GM21619 (cell line): ENCODE data around the gene DTNA.
"Not testable (repeated sequence)": the region's sequence is repeated elsewhere in the genome, so short reads cannot be mapped to it uniquely, and the experiment has no call there.

ENCODE experiments used
- ATAC-seq: cut with Tn5 transposase; IDR thresholded peaks from one replicate; pipeline ENCODE4 v1.9.1; 2021; ENCODE audit not compliant: unreplicated experiment

Gene DTNA

DNA sequence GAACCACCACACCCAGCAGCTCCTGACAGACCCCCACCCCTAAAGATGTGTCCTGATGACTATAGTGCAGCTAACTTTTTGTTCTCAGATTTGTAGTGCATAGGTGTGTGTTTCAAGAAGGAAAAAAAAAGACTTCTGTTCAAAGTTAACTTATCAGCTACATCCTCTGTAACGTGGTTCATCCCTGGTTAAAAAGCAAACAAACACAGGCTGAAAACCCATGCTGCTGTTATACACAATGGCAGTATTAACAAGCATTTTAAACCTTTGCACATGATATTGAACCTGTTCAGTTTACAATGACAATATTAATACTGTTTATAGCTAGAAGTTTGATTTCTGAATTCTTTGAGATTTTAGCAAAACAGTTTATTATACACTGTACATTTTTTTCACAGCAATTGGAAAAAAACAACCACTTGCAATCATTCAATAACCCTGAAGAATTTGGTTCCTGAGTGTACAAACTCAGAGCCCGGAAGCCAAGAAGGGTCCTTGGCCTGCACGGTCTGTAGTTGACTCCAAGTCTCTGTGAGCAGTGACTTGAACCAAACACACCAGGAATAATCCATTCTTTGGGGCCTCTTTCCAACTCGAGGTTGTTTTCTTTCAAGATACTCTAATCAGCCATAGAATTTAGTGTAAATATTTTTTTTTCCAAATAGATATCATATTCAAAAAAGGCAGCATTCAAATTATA, 177.9 kb downstream of the DTNA start:
- ATAC-seq, result no peak

DNA sequence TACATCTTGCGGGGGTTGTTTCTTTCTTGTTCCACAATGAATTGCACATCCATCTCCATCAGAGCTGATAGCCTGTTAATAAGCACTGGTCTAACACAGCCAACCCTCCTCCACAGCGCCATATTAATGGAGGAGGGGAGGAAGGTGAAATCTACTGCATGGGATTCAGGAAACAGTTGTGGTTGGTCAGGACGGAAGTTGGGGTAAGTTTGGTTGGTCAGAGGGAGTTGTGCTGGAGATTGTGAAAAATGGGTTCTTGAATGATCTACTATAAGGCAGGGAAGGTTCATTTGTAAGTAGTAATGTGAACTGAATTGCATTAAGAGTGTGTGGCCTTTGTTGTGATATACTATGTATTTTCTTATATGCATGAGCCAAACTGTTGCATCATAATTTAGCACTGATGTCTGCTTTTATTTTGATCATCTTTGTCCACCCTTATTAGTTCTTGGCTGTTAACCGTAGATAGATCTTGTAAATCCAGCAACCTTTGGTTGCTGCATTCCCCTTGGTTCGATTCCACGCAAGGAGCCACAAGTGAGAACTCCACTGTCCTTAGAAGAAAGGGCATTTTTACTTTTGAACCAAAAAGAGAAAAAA, 180.5 kb downstream of the DTNA start:
- ATAC-seq, result no peak

DNA sequence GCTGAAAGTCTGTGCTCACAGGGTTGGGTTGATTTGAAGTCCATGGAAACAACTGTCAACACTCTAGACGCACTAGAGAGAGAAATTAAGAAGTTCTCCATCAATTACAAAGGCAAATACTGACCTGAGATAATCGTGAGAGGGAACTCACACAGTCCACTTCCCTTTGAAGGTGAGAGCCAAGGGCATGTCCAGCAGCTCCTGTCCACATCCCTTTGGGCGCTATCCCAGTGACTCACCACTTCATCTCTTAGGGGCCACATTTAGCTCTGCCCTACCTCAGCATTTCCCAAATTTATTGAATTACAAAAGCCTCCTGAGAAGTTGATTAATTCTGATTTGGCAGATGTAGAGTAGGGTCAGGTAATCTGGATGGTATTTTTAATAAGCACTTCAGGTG, 182.3 kb downstream of the DTNA start:
- ATAC-seq, result no peak

DNA sequence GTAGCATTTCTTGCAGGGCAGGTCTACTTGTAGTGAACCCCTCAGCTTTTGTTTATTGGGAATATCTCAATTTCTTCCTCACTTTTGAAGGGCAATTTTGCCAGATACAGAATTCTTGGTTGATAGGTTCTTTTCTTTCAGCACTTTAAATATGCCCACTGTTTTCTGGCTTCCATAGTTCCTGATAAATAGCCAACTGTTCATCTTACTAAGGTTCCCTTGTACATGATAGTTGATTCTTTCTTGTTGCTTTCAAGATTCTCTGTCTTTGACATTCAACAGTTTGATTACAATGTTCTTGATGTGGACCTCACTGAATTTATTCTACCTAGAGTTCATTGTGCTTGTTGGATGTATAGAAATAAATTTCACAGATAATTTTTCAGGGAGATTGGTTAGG, 183.1 kb downstream of the DTNA start:
- ATAC-seq, result no peak

DNA sequence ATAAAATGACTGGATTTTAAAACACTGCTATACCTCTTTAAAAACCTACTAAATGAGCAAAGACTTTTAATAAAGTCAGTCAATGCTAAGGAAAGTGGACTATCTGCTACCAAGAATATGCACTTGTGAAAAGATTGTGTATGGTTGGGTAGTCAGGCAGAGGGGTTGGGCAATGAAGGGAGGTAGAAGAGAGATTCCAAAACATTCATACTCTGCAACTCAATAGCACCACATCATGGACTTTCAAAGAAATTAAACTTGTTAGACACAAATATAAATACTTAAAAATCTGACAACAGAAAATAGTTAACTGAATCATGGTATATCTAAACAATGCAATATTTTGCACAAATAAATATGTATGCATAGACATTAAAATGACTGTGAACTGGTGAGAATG, 191.2 kb downstream of the DTNA start:
- ATAC-seq, result no peak

DNA sequence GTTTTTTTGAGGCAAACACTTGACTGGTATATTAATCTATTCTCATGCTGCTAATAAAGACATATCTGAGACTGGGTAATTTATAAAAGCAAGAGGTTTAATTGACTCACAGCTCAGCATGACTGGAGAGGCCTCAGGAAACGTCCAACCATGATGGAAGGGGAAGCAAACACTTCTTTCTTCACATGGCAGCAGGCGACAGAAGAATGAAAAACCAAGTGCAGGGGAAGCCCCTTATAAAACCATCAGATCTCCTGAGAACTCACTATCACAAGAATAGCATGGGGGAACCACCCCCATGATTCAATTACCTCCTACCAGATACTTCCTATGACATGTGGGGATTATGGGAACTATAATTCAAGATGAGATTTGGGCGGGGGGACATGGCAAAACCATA, 194.9 kb downstream of the DTNA start:
- ATAC-seq, result no peak

DNA sequence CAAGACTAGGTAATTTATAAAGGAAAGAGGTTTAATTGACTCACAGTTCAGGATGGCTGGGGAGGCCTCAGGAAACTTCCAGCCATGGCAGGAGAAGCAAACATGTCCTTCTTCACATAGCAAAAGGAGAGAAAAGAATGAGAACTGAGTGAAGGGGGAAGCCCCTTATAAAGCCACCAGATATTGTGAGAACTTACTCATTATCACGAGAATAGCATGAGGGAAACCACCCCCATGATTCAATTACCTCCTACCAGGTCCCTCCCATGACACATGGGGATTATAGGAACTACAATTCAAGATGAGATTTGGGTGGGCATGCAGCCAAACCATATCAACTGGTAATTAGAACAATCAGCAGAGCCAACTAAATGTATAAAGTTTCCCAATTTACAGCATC, 196.9 kb downstream of the DTNA start:
- not testable (repeated sequence) for ATAC-seq

DNA sequence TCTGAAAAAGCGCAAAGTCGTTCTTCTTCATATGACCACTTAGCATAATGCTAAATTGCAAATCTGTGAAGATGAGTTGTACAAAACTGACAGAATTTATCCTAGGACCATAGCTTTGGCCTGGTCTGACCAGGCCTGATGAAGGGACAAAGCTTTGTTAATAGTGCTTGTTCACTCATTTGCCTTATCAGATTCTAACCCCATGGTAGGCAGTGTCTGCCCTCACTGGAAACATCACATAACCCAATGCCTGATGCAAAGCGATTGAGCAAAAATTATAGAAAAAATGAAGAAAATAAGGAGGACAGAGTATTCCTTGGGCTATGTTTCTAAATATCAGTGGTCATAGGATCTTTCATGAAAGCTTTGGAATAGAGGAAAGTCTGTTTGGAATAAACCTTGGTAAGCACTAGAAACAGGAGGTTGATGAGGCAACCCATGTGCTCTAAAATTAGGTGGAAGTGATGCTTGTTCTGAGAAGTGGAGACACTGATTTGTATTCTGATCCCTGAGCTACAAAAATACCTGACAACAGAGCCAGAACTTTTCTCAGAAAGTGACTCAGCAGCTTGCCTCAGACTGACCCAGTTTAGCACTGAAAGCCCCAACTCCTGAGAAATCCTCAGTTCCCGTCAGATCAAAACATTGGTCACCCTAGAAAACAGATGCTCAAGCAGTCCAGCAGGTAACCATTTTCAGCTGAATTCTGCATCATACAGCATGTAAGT, 199.7 kb downstream of the DTNA start:
- no peak for ATAC-seq

DNA sequence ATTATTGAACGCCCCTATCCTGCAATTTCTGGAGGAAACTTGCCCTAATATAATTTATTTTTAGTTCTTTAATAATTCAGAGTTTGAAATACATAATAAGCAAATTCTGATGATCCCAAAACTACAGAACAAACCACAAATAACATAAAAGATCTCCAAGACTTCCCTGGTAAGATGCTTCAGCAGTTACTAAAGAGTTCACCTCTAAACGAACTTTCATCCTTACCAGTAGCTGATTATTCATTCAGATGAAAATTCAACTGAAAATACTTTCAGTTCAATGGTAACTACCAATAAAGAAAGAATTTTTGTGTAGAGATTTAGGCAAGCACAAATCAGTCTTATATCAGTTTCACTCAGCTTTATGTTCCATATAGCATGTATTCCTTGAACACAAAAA, 201.0 kb downstream of the DTNA start:
- no peak for ATAC-seq

DNA sequence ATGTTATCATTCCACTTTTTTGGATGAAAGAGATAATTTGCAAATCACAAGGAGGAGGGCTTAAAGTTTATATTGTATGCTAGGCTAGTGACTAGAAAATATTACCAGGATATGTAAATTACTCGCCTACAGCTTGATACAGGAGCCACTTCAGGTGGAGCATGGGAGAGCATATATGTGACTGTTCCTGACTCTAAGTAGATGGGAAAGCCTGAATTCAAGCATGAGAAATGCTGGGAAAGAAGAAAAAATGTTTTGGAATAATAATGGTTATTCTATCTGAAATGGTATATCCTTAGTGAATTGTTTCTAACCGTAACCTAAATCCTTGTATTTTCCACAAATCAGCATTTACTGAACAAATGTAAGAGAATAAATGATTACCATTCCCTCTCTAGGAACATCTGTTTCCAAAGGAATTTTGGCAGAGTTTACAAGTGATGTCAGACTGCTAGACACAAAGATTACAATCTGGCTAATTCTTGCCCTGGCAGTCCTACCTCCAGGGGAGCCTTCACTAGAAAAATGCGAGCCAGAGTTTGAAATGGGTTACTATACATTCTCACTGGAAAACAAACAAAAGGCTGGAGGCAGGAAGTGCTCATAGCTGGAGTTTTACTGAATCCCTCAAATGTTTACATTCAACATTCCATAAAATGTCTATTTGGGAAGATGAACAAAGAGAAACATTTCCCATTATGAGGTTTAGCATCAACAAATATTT, 201.7 kb downstream of the DTNA start:
- ATAC-seq, result no peak

DNA sequence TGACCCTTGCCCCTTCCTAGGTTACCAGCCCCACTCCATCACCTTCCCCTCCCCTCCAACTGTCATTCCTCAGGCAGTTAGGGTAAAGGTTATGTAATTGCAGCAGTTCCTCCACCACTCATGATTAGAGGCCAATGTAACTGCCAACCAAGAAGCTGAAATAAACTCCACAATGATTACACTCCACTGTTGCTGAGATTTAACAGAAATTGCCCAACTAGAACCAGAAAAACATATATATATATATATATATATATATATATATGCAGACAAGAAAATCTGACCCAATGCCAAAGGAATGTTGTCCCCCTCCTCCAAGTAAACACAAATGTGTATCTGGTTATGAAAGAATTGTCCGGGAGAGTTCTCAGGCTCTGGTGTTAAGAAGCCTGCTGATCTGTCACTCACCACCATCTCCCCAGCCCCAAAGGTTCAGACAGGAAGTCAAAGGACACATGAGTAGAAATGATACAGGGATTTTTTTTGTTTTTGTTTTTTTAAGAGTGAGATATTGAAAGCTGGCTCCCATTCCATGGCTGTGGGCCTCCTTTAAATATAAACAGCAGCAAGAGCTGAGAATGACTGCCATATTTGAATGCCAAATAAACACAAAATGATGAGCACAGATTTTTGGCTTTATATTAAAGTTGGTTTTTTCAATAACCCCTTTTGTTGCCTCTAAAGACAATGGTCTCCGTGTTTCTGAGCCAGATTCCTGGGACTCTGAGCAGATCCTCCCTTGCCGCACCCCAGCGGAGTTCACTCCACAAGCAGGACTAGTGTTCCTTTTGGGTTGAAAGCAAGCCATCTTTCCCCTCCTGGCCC, 204.0 kb downstream of the DTNA start:
- ATAC-seq, result no peak

DNA sequence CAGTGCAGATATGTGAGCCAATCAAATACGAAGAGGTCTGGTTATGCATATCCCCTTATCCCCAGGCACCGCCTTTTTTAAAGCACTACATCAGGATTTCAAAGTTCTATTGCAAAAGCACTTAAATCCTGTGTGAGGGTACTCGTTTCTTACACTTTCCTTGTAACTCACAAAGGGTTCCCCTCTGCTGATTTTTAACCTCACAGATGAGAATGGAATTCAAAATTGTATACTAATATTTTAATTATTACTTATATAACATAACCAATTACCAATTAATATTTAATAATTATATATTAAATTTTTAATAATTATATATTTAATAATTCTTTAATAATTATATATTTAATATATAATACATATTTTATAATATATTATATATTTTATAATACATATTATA, 204.9 kb downstream of the DTNA start:
- ATAC-seq, result no peak

DNA sequence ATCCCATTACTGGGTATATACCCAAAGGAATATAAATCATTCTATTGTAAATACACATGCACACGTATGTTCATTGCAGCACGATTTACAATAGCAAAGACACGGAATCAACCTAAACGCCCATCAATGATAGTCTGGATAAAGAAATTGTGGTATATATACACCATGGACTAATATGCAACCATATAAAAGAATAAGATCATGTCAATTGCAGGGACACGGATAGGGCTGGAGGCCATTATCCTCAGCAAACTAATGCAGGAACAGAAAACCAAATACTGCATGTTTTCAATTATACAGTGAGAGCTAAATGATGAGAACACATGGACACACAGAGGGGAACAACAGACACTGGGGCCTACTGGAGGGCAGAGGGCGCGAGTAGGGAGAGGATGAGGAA, 206.4 kb downstream of the DTNA start:
- not testable (repeated sequence) for ATAC-seq

DNA sequence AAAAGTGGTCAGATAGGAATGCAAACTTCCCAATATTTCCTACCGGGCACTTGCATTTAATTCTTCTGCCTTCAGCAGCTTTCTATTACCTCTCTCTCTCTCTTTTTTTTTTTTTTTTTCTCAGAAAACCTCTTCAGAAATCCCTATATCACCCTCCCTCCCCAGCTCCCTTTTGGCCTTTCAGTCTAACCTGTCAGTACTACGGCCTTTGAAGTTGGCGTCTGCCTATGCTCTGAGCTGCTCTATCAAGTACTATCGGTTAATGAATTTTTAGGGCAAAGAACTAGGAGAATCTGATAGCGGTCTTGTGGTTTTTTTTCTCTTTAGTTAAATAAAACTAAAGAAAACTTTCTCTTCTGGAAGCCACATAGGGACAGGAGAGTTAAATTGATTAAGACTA, 208.8 kb downstream of the DTNA start:
- no peak for ATAC-seq

DNA sequence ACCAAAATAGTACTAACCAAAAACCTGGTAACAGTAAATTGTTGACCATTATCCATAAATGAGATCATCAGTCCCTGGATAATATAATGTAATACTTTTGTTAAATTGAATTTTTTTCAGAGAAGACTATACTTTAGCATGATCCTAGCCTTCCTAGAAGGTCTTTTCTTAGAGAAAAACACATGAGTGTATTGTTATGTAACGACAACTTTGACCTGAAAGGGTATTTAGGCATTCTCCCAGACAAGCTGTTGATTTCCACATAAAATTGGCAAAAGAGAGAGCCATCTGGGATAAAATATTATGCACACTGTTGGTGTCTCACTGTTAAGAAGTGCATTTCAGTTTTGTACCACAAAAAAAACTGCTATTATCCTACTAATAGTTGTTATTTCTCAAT, 211.1 kb downstream of the DTNA start:
- no peak for ATAC-seq

DNA sequence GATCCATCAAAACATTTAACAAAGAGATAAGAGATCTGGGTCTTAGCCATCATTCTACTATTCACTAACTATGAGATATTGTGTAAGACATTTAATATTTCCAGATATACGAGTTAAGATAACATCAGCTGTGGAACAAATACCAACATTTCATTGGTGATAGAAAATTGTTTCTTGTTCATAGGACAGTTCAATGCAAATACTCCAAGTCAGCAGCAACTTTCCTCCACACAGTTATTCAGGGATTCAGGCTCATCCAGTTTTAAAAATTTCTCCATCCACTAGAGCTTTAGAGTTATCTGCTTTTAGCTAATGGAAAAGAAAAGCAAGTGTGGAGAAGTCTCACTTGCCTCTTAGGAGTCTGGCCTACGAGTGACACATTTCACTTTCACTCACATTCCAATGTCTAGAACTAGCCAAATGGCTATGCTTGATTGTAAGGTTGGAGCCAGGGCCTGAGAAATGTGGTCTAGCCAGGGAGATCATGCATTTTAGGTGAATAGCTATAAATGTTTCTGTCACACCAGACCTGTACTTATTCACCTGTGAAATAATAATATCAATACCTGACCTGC, 211.8 kb downstream of the DTNA start:
- no peak for ATAC-seq

DNA sequence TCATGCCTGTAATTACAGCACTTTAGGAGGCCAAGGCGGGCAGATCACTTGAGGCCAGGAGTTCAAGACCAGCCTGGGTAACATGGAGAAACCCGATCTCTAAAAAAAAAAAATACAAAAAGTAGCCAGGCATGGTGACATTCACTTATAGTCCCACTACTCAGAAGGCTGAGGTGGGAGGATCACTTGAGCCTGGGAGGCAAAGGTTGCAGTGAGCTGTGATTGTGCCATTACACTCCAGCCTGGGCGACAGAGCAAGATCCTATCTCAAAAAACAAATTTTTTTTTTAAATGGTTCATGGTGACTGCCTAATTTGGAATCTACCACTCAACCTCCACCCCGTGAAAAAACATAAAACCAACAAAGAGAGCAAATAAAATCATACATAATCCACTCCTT, 212.5 kb downstream of the DTNA start:
- not testable (repeated sequence) for ATAC-seq

DNA sequence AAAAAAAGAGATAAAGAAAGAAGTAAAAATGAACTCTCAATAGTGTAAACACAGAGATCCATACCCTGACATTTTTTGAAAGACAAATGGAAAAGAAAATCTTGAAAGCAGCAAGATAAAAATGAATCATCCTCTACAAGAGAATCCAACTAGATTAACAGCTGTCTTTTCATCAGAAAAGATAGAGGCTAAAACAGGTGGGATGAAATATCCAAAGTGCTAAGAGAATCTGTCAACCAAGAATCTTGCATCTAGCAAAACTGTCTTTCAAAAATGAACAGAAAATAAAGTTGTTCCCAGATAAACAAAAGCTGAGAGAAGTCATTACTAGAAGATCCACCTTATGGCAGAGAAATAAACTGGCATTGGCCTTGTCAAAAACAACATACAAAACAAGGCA, 213.8 kb downstream of the DTNA start:
- ATAC-seq, result no peak

DNA sequence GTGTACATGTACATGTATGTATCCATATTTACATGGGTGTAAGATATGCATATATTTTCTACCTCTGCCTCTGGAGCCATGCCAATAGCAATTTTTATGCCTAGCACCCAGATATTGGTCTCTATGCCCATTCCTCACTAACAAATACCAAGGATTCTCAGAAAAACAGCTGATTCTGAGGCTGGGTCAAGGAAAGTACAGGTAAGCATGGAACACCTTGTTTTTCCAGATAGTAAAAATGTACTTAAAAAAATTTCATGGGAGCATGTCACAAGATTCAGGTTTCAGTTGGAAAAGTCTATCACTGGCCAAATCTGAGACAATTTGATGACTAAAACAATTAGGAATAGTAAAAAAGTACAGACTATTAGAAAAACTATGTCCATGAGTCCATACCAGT, 216.6 kb downstream of the DTNA start:
- ATAC-seq, result no peak

DNA sequence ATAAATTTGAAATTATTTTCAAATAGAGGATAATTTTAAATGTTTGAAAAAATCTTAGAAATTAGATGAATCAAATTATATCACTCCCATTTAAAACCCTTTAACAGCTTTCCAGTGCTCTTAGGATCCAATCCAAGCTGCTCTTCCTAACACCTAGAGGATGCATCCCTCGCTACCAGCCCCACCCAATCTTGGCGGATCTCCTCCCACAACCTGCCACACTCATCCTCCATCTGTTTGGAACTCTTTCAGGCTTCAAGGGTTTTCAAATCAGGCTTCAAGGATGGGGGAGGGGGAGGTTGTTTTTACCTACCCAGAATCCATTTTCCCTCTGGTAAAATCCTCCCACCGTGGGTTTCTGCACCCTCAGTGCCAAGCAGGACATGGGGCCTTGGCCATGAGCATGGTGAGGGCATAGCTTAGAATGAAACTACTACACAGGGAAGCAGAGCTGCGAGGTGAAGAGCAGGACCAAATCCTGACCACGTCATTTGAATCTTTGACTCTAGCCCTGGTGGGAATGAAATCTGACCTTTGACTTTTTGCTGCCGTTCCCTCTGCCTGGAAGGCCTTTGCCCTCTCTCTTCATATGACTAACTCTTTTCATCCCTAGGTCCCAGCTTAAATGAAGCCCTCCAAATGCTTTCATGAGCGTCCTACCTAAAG, 218.1 kb downstream of the DTNA start:
- ATAC-seq, result no peak
